Panc1 (cell line): ENCODE data around the gene PTDSS2. TPM values are rescaled to one million over a fixed set of nuclear protein-coding genes. Genes with fewer than 3 reads are reported as not detected.

Experiments used
- ATAC-seq: fragments of 200-7000 bp; cut with Tn5 transposase; 2 replicates; pipeline ENCODE4 v1.9.1; 2020; ENCODE audit warnings: mild to moderate bottlenecking, moderate library complexity
- BruUV-seq: library from RNA; stranded (reverse); fragments of 400-500 nt; replicated peaks from 2 replicates; lab custom pipeline; 2021; lab: Mats Ljungman, UMichigan
- CTCF ChIA-PET: fragments of 300-600 bp; sonication (Branson Sonifier 250); formaldehyde crosslinking; loops from one replicate; lab custom pipeline; 2022; ENCODE audit warnings: antibody characterized with exemption; lab: Charles Lee
- POLR2A ChIA-PET: fragments of 300-600 bp; sonication (Branson Sonifier 250); formaldehyde crosslinking; loops from one replicate; lab custom pipeline; 2022; ENCODE audit warnings: antibody characterized with exemption; lab: Charles Lee
- DNase-seq: peaks from one replicate; pipeline ENCODE4 v3.0.0-alpha.2; 2010; ENCODE audit warnings: low read depth, low spot score
- H3K27ac ChIP-seq: 2 replicates; pipeline ENCODE4 v1.5.1; 2011; ENCODE audit warnings: mild to moderate bottlenecking, low read length, inconsistent platforms
- H3K27me3 ChIP-seq: fragments of 200-500 bp; sonication (Bioruptor generic); 2 replicates; pipeline ENCODE4 v1.6.0; 2014; ENCODE audit warnings: low read length, inconsistent platforms; ENCODE audit not compliant: control insufficient read depth, insufficient read depth
- H3K36me3 ChIP-seq: fragments of 200-500 bp; sonication (Bioruptor generic); 2 replicates; pipeline ENCODE4 v1.5.1; 2014; ENCODE audit warnings: inconsistent platforms, mild to moderate bottlenecking, low read length, moderate library complexity; ENCODE audit not compliant: control insufficient read depth, insufficient read depth
- H3K4me1 ChIP-seq: 2 replicates; pipeline ENCODE4 v1.5.1; 2011; ENCODE audit warnings: inconsistent platforms, mild to moderate bottlenecking, low read length, moderate library complexity; ENCODE audit not compliant: control insufficient read depth, insufficient read depth
- H3K4me3 ChIP-seq, 2 experiments: 2 replicates each; pipeline ENCODE4 v1.5.1; 2011 to 2012; ENCODE audit warnings: low read depth in 2 of 2, low read length in 2 of 2, mild to moderate bottlenecking in 2 of 2, inconsistent platforms in 1 of 2, moderate library complexity in 1 of 2
- H3K9me3 ChIP-seq: fragments of 200-500 bp; sonication (Bioruptor generic); 2 replicates; pipeline ENCODE4 v1.5.1; 2014; ENCODE audit warnings: low read depth, mild to moderate bottlenecking, inconsistent platforms, low read length, moderate library complexity; ENCODE audit not compliant: control insufficient read depth, insufficient read depth
- POLR2AphosphoS5 ChIP-seq: IDR thresholded peaks from 2 replicates; pipeline ENCODE4 v1.6.1; 2012; ENCODE audit warnings: mild to moderate bottlenecking, low read depth, low read length, moderate library complexity
- SIN3A ChIP-seq: IDR thresholded peaks from 2 replicates; pipeline ENCODE4 v1.6.1; 2012; ENCODE audit warnings: low read depth, mild to moderate bottlenecking, low read length, moderate library complexity, borderline replicate concordance; ENCODE audit not compliant: insufficient read depth
- TCF7L2 ChIP-seq: IDR thresholded peaks from 2 replicates; pipeline ENCODE4 v1.6.1; 2011; ENCODE audit warnings: mild to moderate bottlenecking, low read depth, low read length, inconsistent platforms
- in situ Hi-C: cut with HindIII; loops from 2 replicates; pipeline ENCODE4 v1.10.0; 2016; ENCODE audit warnings: low sequenced_read_pairs, low pct_unique_long_range_greater_than_20kb
- intact Hi-C: fragments of 100-400 bp; cut with micrococcal nuclease; formaldehyde crosslinking; loops from one replicate; pipeline ENCODE4 v1.10.0; 2022; ENCODE audit not compliant: unreplicated experiment
- total RNA-seq: library from RNA; stranded (reverse); gene quantifications from one replicate; pipeline ENCODE4 v1.2.1, GENCODE V29; 2021; ENCODE audit not compliant: unreplicated experiment
- TF ChIP-seq, protein P1 (sequence below): fragments of 450-650 bp; IDR thresholded peaks from 2 replicates; pipeline ENCODE4 v1.5.1; 2017; ENCODE audit warnings: mild to moderate bottlenecking
- TF ChIP-seq, protein P2 (sequence below), 2 experiments: IDR thresholded peaks; 2 replicates each; pipeline ENCODE4 v1.6.1; 2011 to 2012; ENCODE audit warnings: low read depth in 2 of 2, control low read depth in 1 of 2, low read length in 1 of 2, mild to moderate bottlenecking in 1 of 2, moderate library complexity in 1 of 2; ENCODE audit not compliant: insufficient read depth in 1 of 2

The PTDSS2 gene
- total RNA-seq, 1 experiment from 2014 or later = 103 TPM

DNA sequence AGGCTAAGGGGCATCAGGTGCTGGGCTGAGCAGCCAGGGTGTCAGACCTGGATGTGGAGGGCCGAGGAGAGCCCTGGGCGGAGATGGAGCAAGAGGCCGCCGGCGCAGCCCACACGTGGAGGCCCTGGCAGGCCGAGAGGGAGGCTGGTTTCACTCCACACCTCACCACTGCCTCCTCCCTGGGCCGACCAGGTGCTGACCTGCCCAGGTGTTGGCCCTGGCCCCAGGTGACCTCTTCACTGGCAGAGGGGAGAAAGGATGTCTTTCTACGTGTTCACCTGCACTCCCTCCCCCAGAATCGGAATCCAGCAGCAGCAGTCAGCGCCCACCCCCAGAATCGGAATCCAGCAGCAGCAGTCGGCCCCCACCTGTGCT, 9.0 kb upstream of the PTDSS2 start:
- H3K36me3 ChIP-seq = no peaks in the 10 kb centered on the region
- H3K9me3 ChIP-seq = no peaks in the 10 kb centered on the region
- no peak for TF ChIP-seq TCF7L2
- no peak for TF ChIP-seq POLR2AphosphoS5
- TF ChIP-seq, protein P1, sequence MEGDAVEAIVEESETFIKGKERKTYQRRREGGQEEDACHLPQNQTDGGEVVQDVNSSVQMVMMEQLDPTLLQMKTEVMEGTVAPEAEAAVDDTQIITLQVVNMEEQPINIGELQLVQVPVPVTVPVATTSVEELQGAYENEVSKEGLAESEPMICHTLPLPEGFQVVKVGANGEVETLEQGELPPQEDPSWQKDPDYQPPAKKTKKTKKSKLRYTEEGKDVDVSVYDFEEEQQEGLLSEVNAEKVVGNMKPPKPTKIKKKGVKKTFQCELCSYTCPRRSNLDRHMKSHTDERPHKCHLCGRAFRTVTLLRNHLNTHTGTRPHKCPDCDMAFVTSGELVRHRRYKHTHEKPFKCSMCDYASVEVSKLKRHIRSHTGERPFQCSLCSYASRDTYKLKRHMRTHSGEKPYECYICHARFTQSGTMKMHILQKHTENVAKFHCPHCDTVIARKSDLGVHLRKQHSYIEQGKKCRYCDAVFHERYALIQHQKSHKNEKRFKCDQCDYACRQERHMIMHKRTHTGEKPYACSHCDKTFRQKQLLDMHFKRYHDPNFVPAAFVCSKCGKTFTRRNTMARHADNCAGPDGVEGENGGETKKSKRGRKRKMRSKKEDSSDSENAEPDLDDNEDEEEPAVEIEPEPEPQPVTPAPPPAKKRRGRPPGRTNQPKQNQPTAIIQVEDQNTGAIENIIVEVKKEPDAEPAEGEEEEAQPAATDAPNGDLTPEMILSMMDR = no peak
- no peak for TF ChIP-seq SIN3A
- TF ChIP-seq, protein P2, sequence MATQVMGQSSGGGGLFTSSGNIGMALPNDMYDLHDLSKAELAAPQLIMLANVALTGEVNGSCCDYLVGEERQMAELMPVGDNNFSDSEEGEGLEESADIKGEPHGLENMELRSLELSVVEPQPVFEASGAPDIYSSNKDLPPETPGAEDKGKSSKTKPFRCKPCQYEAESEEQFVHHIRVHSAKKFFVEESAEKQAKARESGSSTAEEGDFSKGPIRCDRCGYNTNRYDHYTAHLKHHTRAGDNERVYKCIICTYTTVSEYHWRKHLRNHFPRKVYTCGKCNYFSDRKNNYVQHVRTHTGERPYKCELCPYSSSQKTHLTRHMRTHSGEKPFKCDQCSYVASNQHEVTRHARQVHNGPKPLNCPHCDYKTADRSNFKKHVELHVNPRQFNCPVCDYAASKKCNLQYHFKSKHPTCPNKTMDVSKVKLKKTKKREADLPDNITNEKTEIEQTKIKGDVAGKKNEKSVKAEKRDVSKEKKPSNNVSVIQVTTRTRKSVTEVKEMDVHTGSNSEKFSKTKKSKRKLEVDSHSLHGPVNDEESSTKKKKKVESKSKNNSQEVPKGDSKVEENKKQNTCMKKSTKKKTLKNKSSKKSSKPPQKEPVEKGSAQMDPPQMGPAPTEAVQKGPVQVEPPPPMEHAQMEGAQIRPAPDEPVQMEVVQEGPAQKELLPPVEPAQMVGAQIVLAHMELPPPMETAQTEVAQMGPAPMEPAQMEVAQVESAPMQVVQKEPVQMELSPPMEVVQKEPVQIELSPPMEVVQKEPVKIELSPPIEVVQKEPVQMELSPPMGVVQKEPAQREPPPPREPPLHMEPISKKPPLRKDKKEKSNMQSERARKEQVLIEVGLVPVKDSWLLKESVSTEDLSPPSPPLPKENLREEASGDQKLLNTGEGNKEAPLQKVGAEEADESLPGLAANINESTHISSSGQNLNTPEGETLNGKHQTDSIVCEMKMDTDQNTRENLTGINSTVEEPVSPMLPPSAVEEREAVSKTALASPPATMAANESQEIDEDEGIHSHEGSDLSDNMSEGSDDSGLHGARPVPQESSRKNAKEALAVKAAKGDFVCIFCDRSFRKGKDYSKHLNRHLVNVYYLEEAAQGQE (IDR thresholded peaks at IDR 0.05; ENCODE audit: insufficient read depth in 1 of 2, low read depth in 2 of 2, low read length in 1 of 2) = no peak
- ChIA-PET POLR2A (no interaction called here), CTCF (no interaction called here)
- peak overlapping the region; percentile 23 to 47 for H3K4me3 ChIP-seq
- H3K4me1 ChIP-seq = peaks cover 27% of the 10 kb centered on the region
- no TSS peak for BruUV-seq
- no peak overlapping the region for H3K27ac ChIP-seq
- intact Hi-C loops (no loop called here), in situ Hi-C loops (no loop called here)
- H3K27me3 ChIP-seq = no peaks in the 10 kb centered on the region
- DNase-seq (no peak), ATAC-seq (no peak; the same call in 1 of the 2 replicates)

DNA sequence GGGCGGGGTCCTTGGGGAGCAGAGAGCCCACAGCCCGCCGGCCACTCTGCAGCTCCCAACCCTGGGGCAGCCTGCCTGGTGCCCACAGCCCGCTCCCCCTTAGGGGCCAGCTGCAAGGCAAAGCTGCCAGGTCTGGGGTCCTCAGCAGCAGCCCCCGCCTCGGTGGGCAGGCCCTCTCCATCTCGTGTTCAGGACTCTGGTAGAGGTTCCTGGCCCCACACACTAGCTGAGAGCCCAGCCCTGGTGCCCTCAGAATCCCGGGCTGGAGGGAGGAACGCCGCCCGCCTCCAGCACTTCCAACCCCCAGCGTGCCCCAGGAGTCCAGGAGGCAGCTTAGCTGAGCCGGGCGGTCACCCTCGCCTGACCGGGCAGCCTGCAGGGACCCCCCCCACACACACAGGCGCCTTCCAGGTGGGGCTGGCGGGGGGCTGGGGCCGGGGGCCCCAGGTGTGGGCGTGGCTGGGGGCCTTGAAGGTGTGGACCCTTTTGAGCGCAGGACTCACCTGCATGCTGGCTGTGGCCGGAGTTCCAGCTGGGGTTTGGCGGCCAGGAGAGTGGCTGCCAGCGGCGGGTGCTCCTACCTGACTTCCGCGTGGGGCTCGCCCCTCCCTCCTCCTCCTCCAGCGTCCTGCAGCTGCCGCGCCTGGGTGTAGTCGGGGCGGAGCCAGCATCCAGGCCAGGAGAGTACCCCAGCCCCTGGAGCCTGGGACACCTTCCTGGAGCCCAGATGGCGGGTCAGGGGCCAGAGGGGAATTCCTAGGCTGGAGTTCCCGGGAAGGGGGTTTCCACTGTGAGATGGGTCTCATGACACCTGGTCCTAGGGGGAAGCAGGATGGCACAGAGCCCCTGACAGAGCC, 8.4 kb upstream of the PTDSS2 start, which contains the start of gene ANO9:
Gene ANO9, minus strand, starts transcription at position 594 of the 857 bp plus-strand sequence. Its CDS starts 85 bp downstream, at position 509.
- intact Hi-C loops = no loop called here
- DNase-seq (no peak), ATAC-seq (peak; percentile 64)
- H3K4me3 ChIP-seq = peak within 1 kb of the TSS; percentile 23 to 47
- ChIA-PET CTCF (interaction anchor here (0.7 kb wide), 1 partner anchor 8 kb away, joined by 7 read pairs; no protein-coding TSS in a partner anchor), POLR2A (interaction anchor here (0.6 kb wide), 1 partner anchor 30 kb away, joined by 6 read pairs; no protein-coding TSS in a partner anchor)
- H3K27ac ChIP-seq = peak within 1 kb of the TSS; percentile 60
- no peaks in the 10 kb centered on the region for H3K27me3 ChIP-seq
- no peaks in the 10 kb centered on the region for H3K9me3 ChIP-seq
- BruUV-seq = no TSS peak
- TF ChIP-seq, protein P1 = no peak
- TF ChIP-seq, protein P2 (IDR thresholded peaks at IDR 0.05; ENCODE audit: insufficient read depth in 1 of 2, low read depth in 2 of 2, low read length in 1 of 2) = no peak
- TF ChIP-seq SIN3A = no peak
- TF ChIP-seq POLR2AphosphoS5 = no peak
- no peak for TF ChIP-seq TCF7L2
- peaks cover 33% of the 10 kb centered on the region for H3K4me1 ChIP-seq
- H3K36me3 ChIP-seq = no peaks in the 10 kb centered on the region
- in situ Hi-C loops = no loop called here
